NCI-H748 treated with DMSO at 0.1 percent for 48 hours (cell line): ENCODE results near the gene ATXN7L3.
A peak's percentile ranks its signal among the peaks of the same experiment; 100 is the strongest.

ENCODE experiments used
- DNase-seq: peaks from one replicate; lab custom pipeline; 2025; lab: John Stamatoyannopoulos, UW

Gene ATXN7L3

GRCh38 chr17:44200478-44201155, 933 bp upstream of the ATXN7L3 start:
- DNase-seq: no peak

- no peak for DNase-seq
Observed at GRCh38 chr17:44198721-44199552, 747 bp downstream of the ATXN7L3 start.

- DNase-seq: no peak
Observed at GRCh38 chr17:44197980-44198720, 1.5 kb downstream of the ATXN7L3 start.

- no peak for DNase-seq
Observed at GRCh38 chr17:44197107-44197506, 2.6 kb downstream of the ATXN7L3 start.

GRCh38 chr17:44193326-44194084, 6.2 kb downstream of the ATXN7L3 start:
- DNase-seq: no peak

GRCh38 chr17:44192750-44193149, 6.9 kb downstream of the ATXN7L3 start:
- DNase-seq: no peak

GRCh38 chr17:44191941-44192496, 7.7 kb downstream of the ATXN7L3 start:
- DNase-seq: no peak

- DNase-seq: no peak
Observed at GRCh38 chr17:44191369-44191768, 8.3 kb downstream of the ATXN7L3 start.

GRCh38 chr17:44190481-44190880, 9.2 kb downstream of the ATXN7L3 start:
- no peak for DNase-seq

GRCh38 chr17:44188576-44189403, 10.9 kb downstream of the ATXN7L3 start:
- no peak for DNase-seq

- DNase-seq: no peak
Observed at GRCh38 chr17:44187131-44187899, 12.4 kb downstream of the ATXN7L3 start.

GRCh38 chr17:44186307-44187130, 13.2 kb downstream of the ATXN7L3 start, which contains the start of gene TMUB2:
TMUB2 (plus strand) TSS chr17:44186972; CDS start chr17:44187709, 737 bp downstream.
- DNase-seq: peak; percentile 99

- no peak for DNase-seq
Observed at GRCh38 chr17:44184212-44184810, 15.4 kb downstream of the ATXN7L3 start.

- no peak for DNase-seq
Observed at GRCh38 chr17:44183024-44183423, 16.7 kb downstream of the ATXN7L3 start.

- no peak for DNase-seq
Observed at GRCh38 chr17:44178133-44178532, 21.6 kb downstream of the ATXN7L3 start.

- no peak for DNase-seq
Observed at GRCh38 chr17:44177640-44178039, 22.0 kb downstream of the ATXN7L3 start.

- no peak for DNase-seq
Observed at GRCh38 chr17:44176671-44177501, 22.8 kb downstream of the ATXN7L3 start.

GRCh38 chr17:44176257-44176656, 23.4 kb downstream of the ATXN7L3 start:
- no peak for DNase-seq
